ENCODE results near the gene GRHPR.

- no peak for TF ChIP-seq CTCF (IDR thresholded peaks at IDR 0.05)
- TF ChIP-seq MAX (IDR thresholded peaks at IDR 0.05; ENCODE audit: low read depth), result no peak
Observed at GRCh38 chr9:37445832-37446231, 23.3 kb downstream of the GRHPR start.

Data from SK-N-SH (cell line).